ENCODE results near the gene EIF5.

- TF ChIP-seq KLF1 (tag by site-specific recombination; IDR thresholded peaks at IDR 0.05) (no peak), ZNF623 (tag by site-specific recombination; IDR thresholded peaks at IDR 0.05) (no peak), ZNF473 (tag by site-specific recombination; IDR thresholded peaks at IDR 0.05) (no peak), CTCF (tag by site-specific recombination; IDR thresholded peaks at IDR 0.05) (no peak), ZNF645 (tag by site-specific recombination; IDR thresholded peaks at IDR 0.05) (no peak), INSM2 (tag by site-specific recombination; IDR thresholded peaks at IDR 0.05) (no peak), ZNF747 (tag by site-specific recombination; IDR thresholded peaks at IDR 0.05) (no peak), HIC1 (tag by site-specific recombination; IDR thresholded peaks at IDR 0.05) (no peak), ZNF530 (tag by site-specific recombination; IDR thresholded peaks at IDR 0.05; ENCODE audit: low read depth) (no peak), ZNF121 (tag by site-specific recombination; IDR thresholded peaks at IDR 0.05) (0 out of 2 replicates have a peak, but pooled peaks have one; percentile 26)
These were observed 28.7 kb downstream of the EIF5 start for GRCh38 chr14:103362780-103363179.
